Thoracic aorta (tissue), 2 donors: ENCODE data around the gene KCNC2. TPM values are rescaled to one million over a fixed set of nuclear protein-coding genes. Genes with fewer than 3 reads are reported as not detected.

Experiments used
- ATAC-seq: fragments of 150-250 bp; one replicate; pipeline ENCODE4 v1.8.0; 2017; ENCODE audit warnings: low read depth; ENCODE audit not compliant: insufficient number of reproducible peaks, low FRiP score
- DNase-seq: peaks from one replicate; pipeline ENCODE4 v3.0.0-alpha.2; 2020; ENCODE audit warnings: low spot score
- H3K27ac ChIP-seq, 2 donors: fragments of 200-600 bp; sonication (generic); 1 replicate in 1 of 2; 2 replicates in 1 of 2; pipeline ENCODE4 v1.5.1; 2016; ENCODE audit warnings: mild to moderate bottlenecking in 2 of 2, moderate library complexity in 2 of 2
- H3K27me3 ChIP-seq: fragments of 200-600 bp; sonication (generic); replicated peaks from 2 replicates; pipeline ENCODE4 v1.6.0; 2016; ENCODE audit warnings: mild to moderate bottlenecking; ENCODE audit not compliant: insufficient read depth
- H3K36me3 ChIP-seq: fragments of 200-600 bp; sonication (generic); one replicate; pipeline ENCODE4 v1.5.1; 2016
- H3K4me1 ChIP-seq, 2 donors: fragments of 200-600 bp; sonication (generic); 1 replicate in 1 of 2; 2 replicates in 1 of 2; pipeline versions ENCODE4 v1.5.1 to v1.6.0; 2016; ENCODE audit warnings: low read depth in 2 of 2, mild to moderate bottlenecking in 1 of 2; ENCODE audit not compliant: control insufficient read depth in 1 of 2
- H3K4me3 ChIP-seq: fragments of 200-600 bp; sonication (generic); 2 replicates; pipeline ENCODE4 v1.5.1; 2016; ENCODE audit warnings: mild to moderate bottlenecking
- H3K9me3 ChIP-seq: fragments of 200-600 bp; sonication (generic); 2 replicates; pipeline ENCODE4 v1.5.1; 2016
- total RNA-seq, 2 donors: library from RNA; depleted of rRNA; stranded (reverse); fragments of >200 nt; gene quantifications; one replicate each; pipeline versions ENCODE4 v1.1.0 to v1.2.3, GENCODE V29; 2016
- TF ChIP-seq, protein P1 (sequence below): fragments of 200-600 bp; sonication (generic); IDR thresholded peaks from one replicate; pipeline ENCODE4 v1.5.1; 2019; ENCODE audit warnings: antibody characterized with exemption

The KCNC2 gene
- total RNA-seq, 2 donors from 2014 or later: not detected

- H3K9me3 ChIP-seq: no peaks in the 10 kb centered on the region
- ATAC-seq (no peak), DNase-seq (no peak)
- no peak overlapping the region for H3K4me3 ChIP-seq
- H3K27me3 ChIP-seq: no peaks in the 10 kb centered on the region
- no peak overlapping the region for H3K27ac ChIP-seq
- TF ChIP-seq, protein P1, sequence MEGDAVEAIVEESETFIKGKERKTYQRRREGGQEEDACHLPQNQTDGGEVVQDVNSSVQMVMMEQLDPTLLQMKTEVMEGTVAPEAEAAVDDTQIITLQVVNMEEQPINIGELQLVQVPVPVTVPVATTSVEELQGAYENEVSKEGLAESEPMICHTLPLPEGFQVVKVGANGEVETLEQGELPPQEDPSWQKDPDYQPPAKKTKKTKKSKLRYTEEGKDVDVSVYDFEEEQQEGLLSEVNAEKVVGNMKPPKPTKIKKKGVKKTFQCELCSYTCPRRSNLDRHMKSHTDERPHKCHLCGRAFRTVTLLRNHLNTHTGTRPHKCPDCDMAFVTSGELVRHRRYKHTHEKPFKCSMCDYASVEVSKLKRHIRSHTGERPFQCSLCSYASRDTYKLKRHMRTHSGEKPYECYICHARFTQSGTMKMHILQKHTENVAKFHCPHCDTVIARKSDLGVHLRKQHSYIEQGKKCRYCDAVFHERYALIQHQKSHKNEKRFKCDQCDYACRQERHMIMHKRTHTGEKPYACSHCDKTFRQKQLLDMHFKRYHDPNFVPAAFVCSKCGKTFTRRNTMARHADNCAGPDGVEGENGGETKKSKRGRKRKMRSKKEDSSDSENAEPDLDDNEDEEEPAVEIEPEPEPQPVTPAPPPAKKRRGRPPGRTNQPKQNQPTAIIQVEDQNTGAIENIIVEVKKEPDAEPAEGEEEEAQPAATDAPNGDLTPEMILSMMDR: no peak
- no peaks in the 10 kb centered on the region for H3K4me1 ChIP-seq
- H3K36me3 ChIP-seq: no peaks in the 10 kb centered on the region
Observed at GRCh38 chr12:75058228-75058627, 151.4 kb downstream of the KCNC2 start.

- no peak for DNase-seq
- no peaks in the 10 kb centered on the region for H3K9me3 ChIP-seq
- no peak for ATAC-seq
- TF ChIP-seq, protein P1: no peak
- no peak overlapping the region for H3K27ac ChIP-seq
- H3K4me1 ChIP-seq: no peaks in the 10 kb centered on the region
- H3K27me3 ChIP-seq: no peaks in the 10 kb centered on the region
- no peaks in the 10 kb centered on the region for H3K36me3 ChIP-seq
- no peak overlapping the region for H3K4me3 ChIP-seq
Observed at GRCh38 chr12:75048767-75049166, 160.9 kb downstream of the KCNC2 start.

- Histone ChIP-seq H3K9me3 (no peaks in the 10 kb centered on the region), H3K4me3 (no peak overlapping the region), H3K27me3 (no peaks in the 10 kb centered on the region), H3K4me1 (no peaks in the 10 kb centered on the region), H3K36me3 (no peaks in the 10 kb centered on the region), H3K27ac (no peak overlapping the region)
- DNase-seq (no peak), ATAC-seq (no peak)
- TF ChIP-seq, protein P1: no peak
Observed at GRCh38 chr12:75047885-75048525, 161.6 kb downstream of the KCNC2 start.

DNA sequence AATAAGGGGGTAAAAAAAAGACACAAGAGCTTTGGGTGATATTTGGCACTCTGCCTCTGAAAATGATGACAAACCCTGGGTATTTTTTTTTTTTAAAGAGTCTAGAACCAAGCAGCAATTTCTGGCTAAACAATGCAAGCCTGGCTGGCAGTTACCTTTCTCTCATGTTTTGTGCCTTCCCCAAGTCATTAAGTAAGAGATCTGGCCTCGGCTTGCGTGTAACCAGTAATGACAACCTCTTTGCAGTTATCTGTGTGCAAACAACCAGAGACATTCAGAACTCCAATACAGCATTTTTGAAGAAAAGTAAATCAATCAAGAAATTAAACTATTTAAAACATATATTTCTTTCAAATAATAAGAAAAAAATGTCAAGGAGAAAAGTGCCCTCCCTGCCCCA, 167.5 kb downstream of the KCNC2 start:
- no peaks in the 10 kb centered on the region for H3K36me3 ChIP-seq
- TF ChIP-seq, protein P1: no peak
- H3K27ac ChIP-seq: no peak overlapping the region
- ATAC-seq: no peak
- no peak overlapping the region for H3K4me3 ChIP-seq
- no peaks in the 10 kb centered on the region for H3K9me3 ChIP-seq
- H3K27me3 ChIP-seq: no peaks in the 10 kb centered on the region
- DNase-seq: no peak
- H3K4me1 ChIP-seq: no peaks in the 10 kb centered on the region

DNA sequence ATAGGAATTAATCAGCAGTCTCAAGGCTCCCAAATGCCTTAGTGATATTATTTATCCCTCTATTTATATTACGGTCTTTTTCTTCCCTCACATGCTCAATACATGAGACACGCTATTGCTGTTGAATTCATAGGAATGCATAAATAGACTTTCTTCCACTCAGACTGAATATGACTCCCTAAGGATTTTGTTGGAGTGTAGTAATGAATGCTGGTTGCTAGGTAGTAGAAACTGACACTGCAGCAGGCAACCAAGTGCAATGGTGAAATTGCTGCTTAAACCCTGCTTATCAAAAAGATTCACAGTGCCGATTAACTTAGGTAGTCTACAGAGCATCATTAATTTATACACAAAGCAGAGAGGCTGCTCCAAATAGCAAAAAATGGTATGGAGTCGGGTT, 168.2 kb downstream of the KCNC2 start:
- no peaks in the 10 kb centered on the region for H3K9me3 ChIP-seq
- DNase-seq (no peak), ATAC-seq (no peak)
- H3K27me3 ChIP-seq: no peaks in the 10 kb centered on the region
- no peak overlapping the region for H3K27ac ChIP-seq
- TF ChIP-seq, protein P1: no peak
- no peak overlapping the region for H3K4me3 ChIP-seq
- no peaks in the 10 kb centered on the region for H3K36me3 ChIP-seq
- H3K4me1 ChIP-seq: no peaks in the 10 kb centered on the region
